GM23248 (cell line): ENCODE measurements around the gene ZDHHC9. TPM values are rescaled to one million over a fixed set of nuclear protein-coding genes. Genes with fewer than 3 reads are reported as not detected.

ENCODE experiments used
- DNase-seq: peaks from one replicate; pipeline ENCODE4 v3.0.0-alpha.2; 2015
- H2AFZ ChIP-seq: fragments of 200-600 bp; sonication (generic); 2 replicates; pipeline ENCODE4 v1.6.1; 2016; ENCODE audit warnings: antibody characterized with exemption
- H3F3A ChIP-seq: fragments of 200-600 bp; sonication (generic); 2 replicates; pipeline ENCODE4 v1.6.1; 2016; ENCODE audit warnings: mild to moderate bottlenecking, antibody characterized with exemption, mixed run types; ENCODE audit not compliant: insufficient read depth
- H3K27ac ChIP-seq: fragments of 200-600 bp; sonication (generic); 2 replicates; pipeline ENCODE4 v1.5.1; 2016; ENCODE audit warnings: mild to moderate bottlenecking
- H3K27me3 ChIP-seq: fragments of 200-600 bp; sonication (generic); replicated peaks from 2 replicates; pipeline ENCODE4 v1.6.1; 2016; ENCODE audit warnings: mild to moderate bottlenecking; ENCODE audit not compliant: insufficient read depth
- H3K36me3 ChIP-seq: fragments of 200-600 bp; sonication (generic); 2 replicates; pipeline ENCODE4 v1.6.1; 2016; ENCODE audit warnings: low read depth, mild to moderate bottlenecking
- H3K4me1 ChIP-seq: fragments of 200-600 bp; sonication (generic); 2 replicates; pipeline ENCODE4 v1.6.1; 2016; ENCODE audit warnings: mild to moderate bottlenecking; ENCODE audit not compliant: insufficient read depth
- H3K4me2 ChIP-seq: fragments of 200-600 bp; sonication (generic); one replicate; pipeline ENCODE4 v1.6.1; 2016; ENCODE audit warnings: mild to moderate bottlenecking; ENCODE audit not compliant: unreplicated experiment
- H3K4me3 ChIP-seq: fragments of 200-600 bp; sonication (generic); 2 replicates; pipeline ENCODE4 v1.5.1; 2016; ENCODE audit warnings: mild to moderate bottlenecking
- H3K79me2 ChIP-seq: fragments of 200-600 bp; sonication (generic); 2 replicates; pipeline ENCODE4 v1.6.1; 2016; ENCODE audit warnings: mild to moderate bottlenecking; ENCODE audit not compliant: insufficient read depth
- H3K9ac ChIP-seq: fragments of 200-600 bp; sonication (generic); 2 replicates; pipeline ENCODE4 v1.6.1; 2016; ENCODE audit warnings: mild to moderate bottlenecking
- H3K9me2 ChIP-seq: fragments of 200-600 bp; sonication (generic); 2 replicates; pipeline ENCODE4 v1.6.1; 2016; ENCODE audit warnings: mixed run types, mild to moderate bottlenecking, moderate library complexity; ENCODE audit not compliant: insufficient read depth
- H3K9me3 ChIP-seq: fragments of 200-600 bp; sonication (generic); one replicate; pipeline ENCODE4 v1.6.1; 2017; ENCODE audit warnings: low read depth
- H4K20me1 ChIP-seq: fragments of 200-600 bp; sonication (generic); 2 replicates; pipeline ENCODE4 v1.6.0; 2016; ENCODE audit not compliant: insufficient read depth
- EZH2 ChIP-seq: fragments of 200-600 bp; sonication (generic); IDR thresholded peaks from 2 replicates; pipeline ENCODE4 v1.6.1; 2018; ENCODE audit warnings: antibody characterized with exemption, mild to moderate bottlenecking; ENCODE audit not compliant: insufficient read depth, poor library complexity, severe bottlenecking
- EZH2phosphoT487 ChIP-seq: fragments of 200-600 bp; sonication (generic); IDR thresholded peaks from 2 replicates; pipeline ENCODE4 v1.6.1; 2018; ENCODE audit warnings: antibody characterized with exemption, moderate library complexity, mild to moderate bottlenecking, low read depth; ENCODE audit not compliant: insufficient read depth
- WGBS, 2 experiments: methylation state at CpG; one replicate each; pipeline ENCODE4 v1.1.6; 2015 to 2017; ENCODE audit warnings: low lambda C conversion rate in 2 of 2, low coverage in 1 of 2; ENCODE audit errors: missing lambda C conversion rate in 2 of 2; 5-methylcytosine and 5-hydroxymethylcytosine counted together
- in situ Hi-C: fragments of 300-500 bp; cut with MboI; formaldehyde crosslinking; loops from 2 replicates; pipeline ENCODE4 v1.15.0; 2020
- polyA plus RNA-seq: library from polyadenylated mRNA; unstranded; fragments of >200 nt; fragmentation: Nextera tagmentation; extraction: Ambion mirVana; gene quantifications from 2 replicates; pipeline ENCODE4 v1.2.1, GENCODE V29; 2016
- total RNA-seq: library from RNA; depleted of rRNA; stranded (reverse); fragments of >200 nt; shearing (Covaris generic); gene quantifications from 2 replicates; pipeline ENCODE4 v1.2.3, GENCODE V29; 2014

The ZDHHC9 gene
- total and polyA plus RNA-seq, 2 experiments from 2014 or later: 27.5 to 54.4 TPM

DNA sequence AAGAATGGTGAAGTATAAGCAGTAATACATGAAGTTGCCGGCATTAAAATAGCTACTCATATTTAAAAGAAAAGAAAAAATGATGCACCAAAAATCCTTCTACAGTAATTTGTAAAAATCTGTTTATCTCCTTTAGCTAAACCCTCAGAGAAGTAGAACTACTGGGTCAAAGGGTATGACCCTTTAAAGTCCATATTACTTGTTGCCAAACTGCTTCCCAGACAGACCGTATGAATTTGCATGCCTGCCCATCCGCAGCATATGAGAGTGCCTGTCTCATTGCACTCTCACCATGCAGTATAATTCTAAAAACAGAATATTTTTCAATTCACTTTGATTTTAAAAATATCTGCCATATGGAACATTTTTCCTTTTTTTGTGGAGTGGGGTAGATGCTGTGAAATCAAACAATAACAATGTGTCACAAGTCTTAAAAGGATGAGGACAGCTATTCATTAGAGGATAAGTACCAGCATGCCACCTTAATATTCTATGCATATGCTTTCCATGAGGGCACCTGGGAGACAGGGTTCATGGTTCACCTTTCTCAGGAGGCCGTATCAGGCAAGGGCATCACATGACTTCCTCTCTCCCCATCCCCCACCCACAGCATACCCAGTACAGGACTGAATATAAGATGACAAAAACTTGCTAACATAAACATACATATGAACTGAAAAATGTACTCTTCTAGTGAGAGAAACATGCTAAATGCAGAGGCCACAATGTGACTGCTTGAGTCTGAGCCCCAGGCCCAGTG, 17.8 kb downstream of the ZDHHC9 start:
- H3K9ac ChIP-seq: no peak overlapping the region
- DNase-seq: no peak
- H3K4me1 ChIP-seq: no peaks in the 10 kb centered on the region
- H3K4me3 ChIP-seq: no peak overlapping the region
- no peak overlapping the region for H2AFZ ChIP-seq
- H4K20me1 ChIP-seq: no peaks in the 10 kb centered on the region
- peaks cover 26% of the 10 kb centered on the region for H3K79me2 ChIP-seq
- no peak overlapping the region for H3K27ac ChIP-seq
- H3K27me3 ChIP-seq: no peaks in the 10 kb centered on the region
- no peaks in the 10 kb centered on the region for H3K9me2 ChIP-seq
- in situ Hi-C loops: no loop called here
- no peak for TF ChIP-seq EZH2phosphoT487
- no peak for TF ChIP-seq EZH2
- H3K4me2 ChIP-seq: no peak overlapping the region
- H3K9me3 ChIP-seq: no peaks in the 10 kb centered on the region
- peaks cover 5% of the 10 kb centered on the region; the same call in 1 of the 2 replicates for H3K36me3 ChIP-seq
- WGBS, 2 experiments: 81 to 84% methylated on average over 4 of the region's 4 CpGs
- H3F3A ChIP-seq: no peaks in the 10 kb centered on the region

DNA sequence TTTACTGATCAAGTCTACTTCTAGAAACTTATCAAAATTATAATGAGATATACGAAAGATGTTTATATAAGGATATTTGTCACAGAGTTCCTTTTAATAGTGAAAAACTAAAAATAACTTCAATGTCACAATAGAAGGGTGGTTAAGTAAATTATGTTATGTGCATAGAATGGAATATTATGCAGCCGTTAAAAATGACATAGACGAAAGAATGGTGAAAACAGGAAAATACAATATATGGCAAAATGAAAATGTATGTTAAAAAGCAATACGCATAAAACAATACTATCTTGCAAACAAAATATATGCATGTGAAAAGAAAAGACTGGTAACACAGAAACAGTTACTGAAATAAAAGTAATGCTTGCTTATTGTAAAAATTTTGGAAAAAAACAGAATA, 19.1 kb downstream of the ZDHHC9 start:
- WGBS, 2 experiments: 97 to 100% methylated on average over 4 of the region's 4 CpGs
- Histone ChIP-seq H3K4me2 (no peak overlapping the region), H3K36me3 (peaks cover 5% of the 10 kb centered on the region; the same call in 1 of the 2 replicates), H3K4me3 (no peak overlapping the region), H2AFZ (no peak overlapping the region), H3K27ac (no peak overlapping the region), H3K9ac (no peak overlapping the region), H3K27me3 (no peaks in the 10 kb centered on the region), H3K9me3 (no peaks in the 10 kb centered on the region), H4K20me1 (no peaks in the 10 kb centered on the region), H3F3A (no peaks in the 10 kb centered on the region), H3K9me2 (no peaks in the 10 kb centered on the region), H3K79me2 (peaks cover 13% of the 10 kb centered on the region), H3K4me1 (no peaks in the 10 kb centered on the region)
- no peak for DNase-seq
- TF ChIP-seq EZH2phosphoT487 (no peak), EZH2 (no peak)
- in situ Hi-C loops: no loop called here

DNA sequence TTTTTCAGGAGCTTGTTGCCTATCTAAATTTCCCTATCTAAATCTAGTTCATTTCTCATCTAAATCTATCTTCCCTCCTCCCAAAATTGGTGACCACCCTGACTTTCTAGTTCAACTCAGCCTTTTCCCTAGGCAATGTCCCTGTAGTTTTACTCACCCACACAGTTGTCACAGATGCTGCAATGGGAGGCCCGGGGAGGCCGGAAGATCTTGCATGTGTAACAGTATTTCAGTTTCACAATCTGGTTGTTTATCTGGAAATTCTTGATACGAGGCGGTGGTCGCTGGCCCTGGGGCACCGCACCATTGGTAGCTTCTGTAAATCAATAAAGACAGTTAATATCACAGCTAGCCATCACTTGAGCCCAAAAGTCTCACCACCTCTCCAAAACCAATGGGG, 20.2 kb downstream of the ZDHHC9 start:
- in situ Hi-C loops: no loop called here
- DNase-seq: no peak
- no peak for TF ChIP-seq EZH2
- no peak for TF ChIP-seq EZH2phosphoT487
- H3K9me3 ChIP-seq: no peaks in the 10 kb centered on the region
- H3F3A ChIP-seq: no peaks in the 10 kb centered on the region
- no peak overlapping the region for H3K27ac ChIP-seq
- WGBS, 2 experiments: 37 to 50% methylated on average over 6 of the region's 6 CpGs
- no peak overlapping the region for H2AFZ ChIP-seq
- no peaks in the 10 kb centered on the region for H3K27me3 ChIP-seq
- H3K4me1 ChIP-seq: no peaks in the 10 kb centered on the region
- H3K4me3 ChIP-seq: no peak overlapping the region
- no peak overlapping the region for H3K4me2 ChIP-seq
- peaks cover 5% of the 10 kb centered on the region; the same call in 1 of the 2 replicates for H3K36me3 ChIP-seq
- no peaks in the 10 kb centered on the region for H4K20me1 ChIP-seq
- peaks cover 8% of the 10 kb centered on the region for H3K79me2 ChIP-seq
- H3K9ac ChIP-seq: no peak overlapping the region
- H3K9me2 ChIP-seq: no peaks in the 10 kb centered on the region

DNA sequence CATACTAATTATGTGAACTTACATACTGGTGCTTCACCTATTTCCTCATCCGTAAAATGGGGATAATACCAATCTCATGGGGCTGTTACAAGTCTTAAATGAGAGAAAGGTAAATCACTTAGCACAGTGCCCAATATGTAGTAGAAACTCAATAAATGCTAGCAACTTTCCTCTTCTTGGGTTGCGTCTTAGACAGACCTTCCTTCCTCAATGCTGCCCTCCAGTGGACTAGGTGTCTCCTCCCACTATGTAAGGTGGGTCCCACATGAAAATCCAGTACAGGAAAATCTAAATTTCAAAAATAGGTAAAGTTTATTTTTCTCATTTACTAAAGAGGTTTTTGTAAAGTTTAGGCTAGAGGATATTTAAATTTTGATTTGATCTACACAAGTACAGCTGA, 20.6 kb downstream of the ZDHHC9 start:
- H3K9me3 ChIP-seq: no peaks in the 10 kb centered on the region
- TF ChIP-seq EZH2 (no peak), EZH2phosphoT487 (no peak)
- no peaks in the 10 kb centered on the region for H3K9me2 ChIP-seq
- H3K4me3 ChIP-seq: no peak overlapping the region
- no peaks in the 10 kb centered on the region for H3K4me1 ChIP-seq
- in situ Hi-C loops: no loop called here
- H3K4me2 ChIP-seq: no peak overlapping the region
- H3F3A ChIP-seq: no peaks in the 10 kb centered on the region
- peak; percentile 57 for DNase-seq
- H3K27me3 ChIP-seq: no peaks in the 10 kb centered on the region
- H2AFZ ChIP-seq: no peak overlapping the region
- H3K9ac ChIP-seq: no peak overlapping the region
- no peaks in the 10 kb centered on the region for H4K20me1 ChIP-seq
- H3K36me3 ChIP-seq: peaks cover 5% of the 10 kb centered on the region; the same call in 1 of the 2 replicates
- no peak overlapping the region for H3K27ac ChIP-seq
- WGBS, 2 experiments: 64 to 79% methylated on average over 2 of the region's 2 CpGs
- peaks cover 8% of the 10 kb centered on the region; the same call in 1 of the 2 replicates for H3K79me2 ChIP-seq
